CD4-positive, alpha-beta T cell treated with Interleukin-15 for 4 hours (primary cell): ENCODE measurements around the gene DMRTB1.
"Not testable (repeated sequence)": the region's sequence is repeated elsewhere in the genome, so short reads cannot be mapped to it uniquely, and the experiment has no call there.

Source experiments
- DNase-seq: peaks from one replicate; pipeline ENCODE4 v3.0.0-alpha.2; 2020; ENCODE audit warnings: low spot score

Gene DMRTB1

GRCh38 chr1:53459321-53460175 is at the start of gene DMRTB1:
Gene DMRTB1 (plus strand): TSS chr1:53459399. CDS start chr1:53459454, 55 bp downstream.
- no peak for DNase-seq

GRCh38 chr1:53409695-53410094 is 49.5 kb upstream of the DMRTB1 start:
- DNase-seq = no peak

- DNase-seq = peak; percentile 41
Measured at GRCh38 chr1:53410100-53410541, 49.1 kb upstream of the DMRTB1 start.

- no peak for DNase-seq
Measured at GRCh38 chr1:53410701-53411100, 48.5 kb upstream of the DMRTB1 start.

GRCh38 chr1:53411541-53412152 is 47.6 kb upstream of the DMRTB1 start:
- DNase-seq = peak; percentile 14

GRCh38 chr1:53412285-53413174 is 46.7 kb upstream of the DMRTB1 start:
- DNase-seq = no peak

GRCh38 chr1:53413175-53414001 is 45.8 kb upstream of the DMRTB1 start:
- DNase-seq = peak; percentile 79

- no peak for DNase-seq
Measured at GRCh38 chr1:53414632-53415031, 44.6 kb upstream of the DMRTB1 start.

GRCh38 chr1:53415432-53415831 is 43.8 kb upstream of the DMRTB1 start:
- no peak for DNase-seq

- DNase-seq = no peak
Measured at GRCh38 chr1:53416269-53416813, 42.9 kb upstream of the DMRTB1 start.

GRCh38 chr1:53417074-53417511 is 42.1 kb upstream of the DMRTB1 start:
- DNase-seq = no peak

- DNase-seq = no peak
Measured at GRCh38 chr1:53419034-53419433, 40.2 kb upstream of the DMRTB1 start.

GRCh38 chr1:53420341-53420740 is 38.9 kb upstream of the DMRTB1 start:
- DNase-seq = no peak

GRCh38 chr1:53421208-53421607 is 38.0 kb upstream of the DMRTB1 start:
- DNase-seq = no peak

GRCh38 chr1:53430261-53430660 is 28.9 kb upstream of the DMRTB1 start:
- DNase-seq = no peak

- no peak for DNase-seq
Measured at GRCh38 chr1:53430779-53431178, 28.4 kb upstream of the DMRTB1 start.

GRCh38 chr1:53431244-53431643 is 28.0 kb upstream of the DMRTB1 start:
- no peak for DNase-seq

- no peak for DNase-seq
Measured at GRCh38 chr1:53431805-53432565, 27.2 kb upstream of the DMRTB1 start.

- no peak for DNase-seq
Measured at GRCh38 chr1:53432611-53433010, 26.6 kb upstream of the DMRTB1 start.

- not testable (repeated sequence) for DNase-seq
Measured at GRCh38 chr1:53434405-53435007, 24.7 kb upstream of the DMRTB1 start.
